Right lobe of liver (tissue), 6 donors: ENCODE data around the gene RND2. TPM values are rescaled to one million over a fixed set of nuclear protein-coding genes. Genes with fewer than 3 reads are reported as not detected.
A peak's percentile ranks its signal among the peaks of the same experiment; 100 is the strongest.

ENCODE experiments used
- ATAC-seq, 4 donors: fragments of 200-7000 bp; cut with Tn5 transposase; one replicate each; pipeline ENCODE4 v1.9.1; 2020; ENCODE audit warnings: mild to moderate bottlenecking in 4 of 4, moderate library complexity in 4 of 4
- DNase-seq, 3 donors: peaks; one replicate each; pipeline ENCODE4 v3.0.0-alpha.2; 2020
- H3K27ac ChIP-seq, 3 donors: fragments of 200-600 bp; one replicate each; pipeline ENCODE4 v1.8.0; 2022
- H3K27me3 ChIP-seq, 2 donors: fragments of 200-600 bp; one replicate each; pipeline ENCODE4 v1.8.0; 2022
- H3K36me3 ChIP-seq, 4 donors: fragments of 200-600 bp; sonication (generic) in 1 of 4; one replicate each; pipeline versions ENCODE4 v1.5.1 to v1.8.0; 2017 to 2022; ENCODE audit warnings: control low read depth in 1 of 4
- H3K4me1 ChIP-seq, 4 donors: fragments of 200-600 bp; sonication (generic) in 1 of 4; one replicate each; pipeline versions ENCODE4 v1.5.1 to v1.8.0; 2017 to 2022; ENCODE audit warnings: control low read depth in 1 of 4
- H3K4me3 ChIP-seq, 3 donors: fragments of 200-600 bp; one replicate each; pipeline ENCODE4 v1.8.0; 2022
- H3K9me3 ChIP-seq, 4 donors: fragments of 200-600 bp; sonication (generic) in 1 of 4; one replicate each; pipeline versions ENCODE4 v1.5.1 to v1.8.0; 2017 to 2022; ENCODE audit warnings: control low read depth in 1 of 4
- POLR2A ChIP-seq: fragments of 450-650 bp; IDR thresholded peaks from one replicate; pipeline ENCODE4 v1.6.1; 2017; ENCODE audit warnings: antibody characterized with exemption, mild to moderate bottlenecking
- WGBS: methylation state at CpG from one replicate; pipeline ENCODE4 v1.1.6; 2018; ENCODE audit warnings: low coverage, low lambda C conversion rate; ENCODE audit not compliant: insufficient coverage; ENCODE audit errors: missing lambda C conversion rate; 5-methylcytosine and 5-hydroxymethylcytosine counted together
- intact Hi-C, 2 donors: fragments of 100-400 bp; cut with DNase I; formaldehyde crosslinking; loops; one replicate each; pipeline versions ENCODE4 v1.11.2 to v1.14.1; 2022
- total RNA-seq, 6 experiments: library from RNA; depleted of rRNA in 2 of 6; stranded (reverse); fragments of >200 nt in 2 of 6; fragmentation: NEBNext Ultra II Directional in 3 of 6; extraction: Animal tissue kit (Norgen Biotek cat#: 25700) in 3 of 6; gene quantifications; one replicate each; pipeline versions ENCODE4 v1.1.0 to v1.2.4, GENCODE V29; 2016 to 2023
- TF ChIP-seq, protein P1 (sequence below), 4 donors: fragments of 200-600 bp in 3 of 4; fragments of 450-650 bp in 1 of 4; IDR thresholded peaks; one replicate each; pipeline versions ENCODE4 v1.5.1 to v1.8.0; 2016 to 2022; ENCODE audit warnings: antibody characterized with exemption in 4 of 4, mild to moderate bottlenecking in 2 of 4
- donor health status: DM: no; HTN: yes; CAD: no.
- donor health status: DM: no; HTN: no; CAD: no.
- donor health status: DM: no; HTN: no; CAD: no.
- donor health status: DM: no; HTN: yes; CAD: no.
- donor health status: DM: no; HTN: yes; CAD: no.

Gene RND2
- total RNA-seq, 6 experiments from 2014 or later = 0.09 to 3.3 (median 0.64) TPM

GRCh38 chr17:43019418-43019817 is 5.6 kb upstream of the RND2 start:
- peak in 1 of 3 donors; percentile 14 for DNase-seq
- H3K4me1 ChIP-seq = no peaks in the 10 kb centered on the region
- peaks cover 0 to 2% (median 0%) of the 10 kb centered on the region in 4 donors for H3K36me3 ChIP-seq
- H3K27ac ChIP-seq = no peak overlapping the region
- H3K4me3 ChIP-seq = no peak overlapping the region
- no peaks in the 10 kb centered on the region for H3K27me3 ChIP-seq
- H3K9me3 ChIP-seq = no peaks in the 10 kb centered on the region
- ATAC-seq = no peak
- TF ChIP-seq, protein P1, sequence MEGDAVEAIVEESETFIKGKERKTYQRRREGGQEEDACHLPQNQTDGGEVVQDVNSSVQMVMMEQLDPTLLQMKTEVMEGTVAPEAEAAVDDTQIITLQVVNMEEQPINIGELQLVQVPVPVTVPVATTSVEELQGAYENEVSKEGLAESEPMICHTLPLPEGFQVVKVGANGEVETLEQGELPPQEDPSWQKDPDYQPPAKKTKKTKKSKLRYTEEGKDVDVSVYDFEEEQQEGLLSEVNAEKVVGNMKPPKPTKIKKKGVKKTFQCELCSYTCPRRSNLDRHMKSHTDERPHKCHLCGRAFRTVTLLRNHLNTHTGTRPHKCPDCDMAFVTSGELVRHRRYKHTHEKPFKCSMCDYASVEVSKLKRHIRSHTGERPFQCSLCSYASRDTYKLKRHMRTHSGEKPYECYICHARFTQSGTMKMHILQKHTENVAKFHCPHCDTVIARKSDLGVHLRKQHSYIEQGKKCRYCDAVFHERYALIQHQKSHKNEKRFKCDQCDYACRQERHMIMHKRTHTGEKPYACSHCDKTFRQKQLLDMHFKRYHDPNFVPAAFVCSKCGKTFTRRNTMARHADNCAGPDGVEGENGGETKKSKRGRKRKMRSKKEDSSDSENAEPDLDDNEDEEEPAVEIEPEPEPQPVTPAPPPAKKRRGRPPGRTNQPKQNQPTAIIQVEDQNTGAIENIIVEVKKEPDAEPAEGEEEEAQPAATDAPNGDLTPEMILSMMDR (IDR thresholded peaks at IDR 0.05) = no peak
- intact Hi-C loops = loop anchor here in 1 of 2 donors (10.0 kb wide), 1 partner anchor 205 kb away; the partner anchor contains the start of gene CCDC200
- 58% methylated on average over 6 of the region's 7 CpGs for WGBS

- no peaks in the 10 kb centered on the region for H3K36me3 ChIP-seq
- H3K27me3 ChIP-seq = no peaks in the 10 kb centered on the region
- DNase-seq (peak in 1 of 3 donors; percentile 39), ATAC-seq (no peak)
- 38% methylated on average over 5 of the region's 6 CpGs for WGBS
- no peak overlapping the region for H3K4me3 ChIP-seq
- peaks cover 0 to 4% (median 0%) of the 10 kb centered on the region in 4 donors for H3K4me1 ChIP-seq
- peak overlapping the region in 1 of 3 donors; percentile 1 for H3K27ac ChIP-seq
- intact Hi-C loops = loop anchor here in 1 of 2 donors (10.0 kb wide), 1 partner anchor 125 kb away; no protein-coding TSS in a partner anchor
- H3K9me3 ChIP-seq = no peaks in the 10 kb centered on the region
- TF ChIP-seq POLR2A = no peak
- TF ChIP-seq, protein P1 (IDR thresholded peaks at IDR 0.05) = no peak
Measured at GRCh38 chr17:43020030-43020621, 4.9 kb upstream of the RND2 start.

- peaks cover 0 to 4% (median 0%) of the 10 kb centered on the region in 4 donors for H3K4me1 ChIP-seq
- WGBS = 56% methylated on average over 11 of the region's 40 CpGs
- peak overlapping the region; percentile 91 to 100 (median 92) for H3K4me3 ChIP-seq
- peak in 2 of 3 donors; percentile 63 to 68 for DNase-seq
- H3K27ac ChIP-seq = peak overlapping the region; percentile 58 to 69 (median 68)
- intact Hi-C loops = loop anchor here in 1 of 2 donors (10.0 kb wide), 1 partner anchor 124 kb away; no protein-coding TSS in a partner anchor
- peak; percentile 1 to 34 (median 2) for ATAC-seq
- H3K36me3 ChIP-seq = no peaks in the 10 kb centered on the region
- H3K27me3 ChIP-seq = no peaks in the 10 kb centered on the region
- no peaks in the 10 kb centered on the region for H3K9me3 ChIP-seq
- no peak for TF ChIP-seq POLR2A
- TF ChIP-seq, protein P1 (IDR thresholded peaks at IDR 0.05) = no peak
Measured at GRCh38 chr17:43020789-43021740, 4.0 kb upstream of the RND2 start.

DNA sequence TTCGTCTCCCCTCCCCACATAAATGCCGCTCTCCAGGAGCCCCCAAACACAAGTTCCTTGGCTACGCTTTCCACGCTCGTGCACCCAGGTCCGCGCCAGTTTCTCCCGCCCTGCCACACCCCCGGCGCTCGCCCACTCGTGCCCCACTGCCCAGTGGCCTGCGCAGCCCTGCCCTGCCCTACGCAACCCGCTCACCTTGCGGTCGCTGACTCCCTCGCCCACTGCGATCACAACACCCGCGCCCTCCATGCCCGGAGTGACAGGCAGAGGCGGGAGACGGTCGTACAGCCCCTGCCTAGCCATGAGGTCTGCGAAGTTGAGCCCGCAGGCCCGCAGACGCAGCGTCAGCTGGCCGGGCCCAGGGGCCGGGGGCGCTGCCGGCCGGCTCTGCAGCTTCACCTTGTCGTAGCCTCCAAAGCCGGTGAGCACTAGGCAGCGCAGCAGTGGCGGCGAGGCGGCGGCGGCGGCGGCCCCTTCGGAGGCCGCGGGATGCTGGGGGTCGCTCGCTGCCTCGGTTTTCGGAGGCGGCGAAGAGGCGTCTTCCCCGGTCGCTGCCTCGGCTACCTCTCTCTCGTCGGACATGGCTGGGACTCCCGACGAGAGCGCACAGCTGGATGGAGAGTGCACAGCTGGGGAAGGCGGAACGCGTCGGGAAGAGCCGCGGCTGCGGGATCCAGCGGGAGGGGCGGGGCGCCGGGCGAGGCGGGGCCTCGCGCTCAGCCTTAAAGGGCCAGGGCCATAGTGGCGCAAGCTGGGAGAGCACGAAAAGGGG is 3.1 kb upstream of the RND2 start, which contains the start of gene VAT1:
TSS of gene VAT1 (minus strand) at position 645 of the 772 bp plus-strand sequence. CDS start at position 582, 63 bp downstream.
- H3K4me3 ChIP-seq = peak within 1 kb of the TSS; percentile 91 to 100 (median 92)
- no peaks in the 10 kb centered on the region for H3K36me3 ChIP-seq
- intact Hi-C loops = loop anchor here in 1 of 2 donors (10.0 kb wide), 1 partner anchor 123 kb away; no protein-coding TSS in a partner anchor
- DNase-seq = peak; percentile 85 to 86 (median 86)
- peaks cover 0 to 4% (median 0%) of the 10 kb centered on the region in 4 donors for H3K4me1 ChIP-seq
- H3K9me3 ChIP-seq = no peaks in the 10 kb centered on the region
- 0% methylated on average over 4 of the region's 80 CpGs for WGBS
- ATAC-seq = peak; percentile 69 to 80 (median 76)
- H3K27me3 ChIP-seq = no peaks in the 10 kb centered on the region
- H3K27ac ChIP-seq = peak within 1 kb of the TSS; percentile 58 to 69 (median 68)
- TF ChIP-seq, protein P1 (IDR thresholded peaks at IDR 0.05) = no peak
- TF ChIP-seq POLR2A = peak; percentile 46
